Progenitor cell of endocrine pancreas (in vitro differentiated cells): ENCODE results near the gene RAB6B. TPM values are rescaled to one million over a fixed set of nuclear protein-coding genes. Genes with fewer than 3 reads are reported as not detected.

Experiments
- DNase-seq: peaks from one replicate; pipeline ENCODE4 v3.0.0; 2021; ENCODE audit warnings: low spot score; ENCODE audit not compliant: unreplicated experiment
- H3K27ac Mint-ChIP-seq: 2 replicates; pipeline ENCODE4 v1.8.0; 2021; ENCODE audit warnings: mild to moderate bottlenecking, moderate library complexity, mixed read lengths
- H3K27me3 Mint-ChIP-seq: 2 replicates; pipeline ENCODE4 v1.8.0; 2021; ENCODE audit warnings: mixed read lengths
- H3K36me3 Mint-ChIP-seq: 2 replicates; pipeline ENCODE4 v1.8.0; 2022; ENCODE audit warnings: mixed read lengths; ENCODE audit not compliant: insufficient read depth
- H3K4me1 Mint-ChIP-seq: 2 replicates; pipeline ENCODE4 v1.8.0; 2021; ENCODE audit warnings: low read depth, mixed read lengths
- H3K4me3 Mint-ChIP-seq: 2 replicates; pipeline ENCODE4 v1.8.0; 2021; ENCODE audit warnings: low read depth, mild to moderate bottlenecking, moderate library complexity, mixed read lengths
- H3K9me3 Mint-ChIP-seq: 2 replicates; pipeline ENCODE4 v1.8.0; 2021; ENCODE audit warnings: low read depth, mixed read lengths
- total RNA-seq: library from RNA; stranded (reverse); gene quantifications from 2 replicates; pipeline ENCODE4 v1.2.1, GENCODE V29; 2021
- TF ChIP-seq, protein P1 (sequence below): fragments of 200-600 bp; sonication (generic); IDR thresholded peaks from one replicate; pipeline ENCODE4 v1.5.0; 2021; ENCODE audit warnings: antibody characterized with exemption, mild to moderate bottlenecking; ENCODE audit not compliant: unreplicated experiment

The RAB6B gene
- total RNA-seq, 1 donor from 2014 or later, result 10.5 TPM

DNA sequence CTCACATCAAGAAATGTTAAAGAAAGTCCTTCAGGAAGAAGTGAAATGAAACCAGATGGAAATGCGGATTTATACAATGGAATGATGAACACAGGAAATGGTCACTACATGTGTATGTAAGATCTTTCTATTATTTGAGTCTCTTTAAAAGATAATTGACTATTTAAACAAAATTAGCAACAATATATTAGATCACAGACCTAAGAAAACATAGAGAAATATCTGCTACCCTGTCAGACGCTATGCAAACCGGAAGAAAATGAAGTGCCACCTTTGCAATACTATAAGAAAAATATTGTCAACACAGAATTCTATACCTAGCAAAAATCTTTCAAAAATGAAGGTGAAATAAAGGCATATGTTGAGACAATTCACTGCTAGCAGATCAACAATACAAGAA, 17.2 kb downstream of the RAB6B start:
- Mint-ChIP-seq H3K4me1 (no peaks in the 10 kb centered on the region), H3K4me3 (no peak overlapping the region), H3K36me3 (no peaks in the 10 kb centered on the region), H3K27me3 (peaks cover 5% of the 10 kb centered on the region), H3K9me3 (peaks cover 7% of the 10 kb centered on the region), H3K27ac (no peak overlapping the region)
- no peak for DNase-seq
- TF ChIP-seq, protein P1, sequence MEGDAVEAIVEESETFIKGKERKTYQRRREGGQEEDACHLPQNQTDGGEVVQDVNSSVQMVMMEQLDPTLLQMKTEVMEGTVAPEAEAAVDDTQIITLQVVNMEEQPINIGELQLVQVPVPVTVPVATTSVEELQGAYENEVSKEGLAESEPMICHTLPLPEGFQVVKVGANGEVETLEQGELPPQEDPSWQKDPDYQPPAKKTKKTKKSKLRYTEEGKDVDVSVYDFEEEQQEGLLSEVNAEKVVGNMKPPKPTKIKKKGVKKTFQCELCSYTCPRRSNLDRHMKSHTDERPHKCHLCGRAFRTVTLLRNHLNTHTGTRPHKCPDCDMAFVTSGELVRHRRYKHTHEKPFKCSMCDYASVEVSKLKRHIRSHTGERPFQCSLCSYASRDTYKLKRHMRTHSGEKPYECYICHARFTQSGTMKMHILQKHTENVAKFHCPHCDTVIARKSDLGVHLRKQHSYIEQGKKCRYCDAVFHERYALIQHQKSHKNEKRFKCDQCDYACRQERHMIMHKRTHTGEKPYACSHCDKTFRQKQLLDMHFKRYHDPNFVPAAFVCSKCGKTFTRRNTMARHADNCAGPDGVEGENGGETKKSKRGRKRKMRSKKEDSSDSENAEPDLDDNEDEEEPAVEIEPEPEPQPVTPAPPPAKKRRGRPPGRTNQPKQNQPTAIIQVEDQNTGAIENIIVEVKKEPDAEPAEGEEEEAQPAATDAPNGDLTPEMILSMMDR, result no peak

- no peak overlapping the region for H3K4me3 Mint-ChIP-seq
- H3K27ac Mint-ChIP-seq, result no peak overlapping the region
- no peak for DNase-seq
- peaks cover 7% of the 10 kb centered on the region for H3K9me3 Mint-ChIP-seq
- no peaks in the 10 kb centered on the region for H3K36me3 Mint-ChIP-seq
- no peaks in the 10 kb centered on the region for H3K4me1 Mint-ChIP-seq
- TF ChIP-seq, protein P1, result no peak
- peaks cover 5% of the 10 kb centered on the region for H3K27me3 Mint-ChIP-seq
These were observed 18.5 kb downstream of the RAB6B start for GRCh38 chr3:133877221-133877620.

DNA sequence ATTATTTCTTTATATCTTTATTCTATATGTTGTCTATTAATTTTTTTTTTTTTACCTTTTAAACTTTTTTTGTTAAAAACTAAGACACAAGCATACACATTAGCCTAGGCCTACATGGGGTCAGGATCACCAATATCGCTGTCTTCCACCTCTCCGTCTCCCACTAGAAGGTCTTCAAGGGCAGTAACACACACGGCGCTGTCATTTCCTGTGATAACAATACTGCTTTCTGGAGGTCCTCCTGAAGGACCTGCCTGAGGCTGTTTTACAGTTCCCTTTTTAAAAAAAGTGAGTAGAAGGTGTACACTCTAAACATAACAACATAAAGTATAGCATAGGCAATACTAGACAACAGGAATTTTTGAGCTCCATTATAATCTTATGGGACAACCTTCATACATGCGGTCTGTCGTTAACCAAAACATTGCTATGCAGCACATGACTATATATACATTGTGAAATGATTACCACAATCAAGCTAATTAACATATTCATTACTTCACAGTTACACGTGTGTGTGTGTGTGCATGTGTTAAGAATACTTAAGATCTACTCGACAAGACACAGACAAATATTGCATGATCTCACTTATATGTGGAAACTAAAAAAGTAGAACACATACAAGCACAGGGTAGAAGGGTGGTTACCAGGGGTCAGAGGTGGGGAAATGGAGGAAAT, 20.8 kb downstream of the RAB6B start:
- Mint-ChIP-seq H3K4me1 (no peaks in the 10 kb centered on the region), H3K27me3 (peaks cover 5% of the 10 kb centered on the region), H3K9me3 (peaks cover 7% of the 10 kb centered on the region), H3K36me3 (no peaks in the 10 kb centered on the region), H3K27ac (no peak overlapping the region), H3K4me3 (no peak overlapping the region)
- no peak for DNase-seq
- TF ChIP-seq, protein P1, result no peak

DNA sequence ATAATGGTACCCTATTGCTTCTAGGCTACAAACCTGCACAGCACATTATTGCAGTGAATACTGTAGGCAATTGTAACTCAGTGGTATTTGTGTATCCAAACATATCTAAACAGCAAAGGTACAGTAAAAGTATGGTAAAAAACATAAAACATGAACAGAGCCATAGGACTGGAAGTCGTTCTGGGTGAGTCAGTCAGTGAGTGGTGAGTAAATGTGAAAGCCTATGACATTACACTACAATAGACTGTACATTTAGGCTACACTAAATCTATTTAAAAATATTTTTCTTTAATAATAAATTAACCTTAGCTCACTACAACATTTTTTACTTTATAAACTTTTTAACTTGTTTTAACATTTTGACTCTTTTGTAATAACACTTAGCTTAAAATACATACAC, 21.3 kb downstream of the RAB6B start:
- H3K4me1 Mint-ChIP-seq, result no peaks in the 10 kb centered on the region
- H3K4me3 Mint-ChIP-seq, result no peak overlapping the region
- no peak for DNase-seq
- H3K36me3 Mint-ChIP-seq, result no peaks in the 10 kb centered on the region
- no peak overlapping the region for H3K27ac Mint-ChIP-seq
- H3K9me3 Mint-ChIP-seq, result peaks cover 7% of the 10 kb centered on the region
- H3K27me3 Mint-ChIP-seq, result peaks cover 5% of the 10 kb centered on the region
- TF ChIP-seq, protein P1, result no peak

DNA sequence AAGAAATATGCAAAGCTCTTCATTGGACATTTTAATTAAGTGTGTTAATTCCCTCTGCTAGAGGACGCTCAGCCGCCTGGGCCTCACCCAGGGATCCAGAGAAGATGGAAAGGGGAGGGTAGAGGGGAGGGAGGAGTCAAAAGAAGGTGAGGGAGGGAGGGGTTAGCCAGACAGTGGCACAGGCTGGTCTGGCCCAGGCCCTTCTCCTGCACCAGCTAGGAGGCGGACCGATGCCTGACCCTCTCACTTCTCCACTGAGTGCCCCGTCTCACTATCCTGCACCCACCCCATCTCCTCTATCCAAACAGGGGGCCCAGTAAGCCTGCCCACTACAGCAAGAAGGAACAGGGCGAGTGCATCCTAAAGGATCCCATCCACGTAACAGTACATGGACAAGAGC, 22.9 kb downstream of the RAB6B start:
- DNase-seq, result no peak
- TF ChIP-seq, protein P1, result no peak
- Mint-ChIP-seq H3K9me3 (no peaks in the 10 kb centered on the region), H3K4me3 (no peak overlapping the region), H3K27ac (no peak overlapping the region), H3K36me3 (no peaks in the 10 kb centered on the region), H3K27me3 (peaks cover 17% of the 10 kb centered on the region), H3K4me1 (peaks cover 2% of the 10 kb centered on the region)
